ENCODE data around the gene ELAVL4. TPM values are rescaled to one million over a fixed set of nuclear protein-coding genes. Genes with fewer than 3 reads are reported as not detected.

Gene ELAVL4
- not detected in 2 replicates for total RNA-seq

GRCh38 chr1:50108497-50109059 is at the start of gene ELAVL4:
ELAVL4 (plus strand) TSS chr1:50108920; CDS start chr1:50109190, 270 bp downstream.

Other genes starting within 250 kb of the ELAVL4 start
- not detected in 2 replicates for gene AGBL4, start 85.0 kb upstream of the ELAVL4 start, total RNA-seq